Caki2 (cell line): ENCODE data around the gene KIF3A. TPM values are rescaled to one million over a fixed set of nuclear protein-coding genes. Genes with fewer than 3 reads are reported as not detected.

Experiments
- DNase-seq: peaks from one replicate; pipeline ENCODE4 v3.0.0-alpha.2; 2015; ENCODE audit warnings: low read depth
- in situ Hi-C: cut with HindIII; loops from 2 replicates; pipeline ENCODE4 v1.10.0; 2016; ENCODE audit warnings: low sequenced_read_pairs, low pct_unique_long_range_greater_than_20kb, mixed read lengths
- total RNA-seq: library from RNA; depleted of rRNA; stranded (reverse); fragments of >200 nt; shearing (Covaris generic); gene quantifications from 2 replicates; pipeline ENCODE4 v1.2.3, GENCODE V29; 2014; ENCODE audit warnings: low replicate concordance; rRNA removed

KIF3A gene
- total RNA-seq, 1 experiment from 2014 or later: 2.1 TPM

GRCh38 chr5:132659598-132660493, 77.5 kb downstream of the KIF3A start:
- in situ Hi-C loops: no loop called here
- DNase-seq: no peak

- in situ Hi-C loops: no loop called here
- DNase-seq: no peak
Observed at GRCh38 chr5:132658381-132659302, 78.7 kb downstream of the KIF3A start.

- no peak for DNase-seq
- in situ Hi-C loops: no loop called here
Observed at GRCh38 chr5:132657676-132658380, 79.5 kb downstream of the KIF3A start, which contains the start of gene IL13. IL13 (plus strand) TSS chr5:132658173; CDS start chr5:132658187, 14 bp downstream.

GRCh38 chr5:132656774-132657355, 80.5 kb downstream of the KIF3A start:
- no peak for DNase-seq
- in situ Hi-C loops: no loop called here

GRCh38 chr5:132655821-132656773, 81.2 kb downstream of the KIF3A start:
- in situ Hi-C loops: no loop called here
- no peak for DNase-seq

- no peak for DNase-seq
- in situ Hi-C loops: no loop called here
Observed at GRCh38 chr5:132653716-132654115, 83.6 kb downstream of the KIF3A start.

DNA sequence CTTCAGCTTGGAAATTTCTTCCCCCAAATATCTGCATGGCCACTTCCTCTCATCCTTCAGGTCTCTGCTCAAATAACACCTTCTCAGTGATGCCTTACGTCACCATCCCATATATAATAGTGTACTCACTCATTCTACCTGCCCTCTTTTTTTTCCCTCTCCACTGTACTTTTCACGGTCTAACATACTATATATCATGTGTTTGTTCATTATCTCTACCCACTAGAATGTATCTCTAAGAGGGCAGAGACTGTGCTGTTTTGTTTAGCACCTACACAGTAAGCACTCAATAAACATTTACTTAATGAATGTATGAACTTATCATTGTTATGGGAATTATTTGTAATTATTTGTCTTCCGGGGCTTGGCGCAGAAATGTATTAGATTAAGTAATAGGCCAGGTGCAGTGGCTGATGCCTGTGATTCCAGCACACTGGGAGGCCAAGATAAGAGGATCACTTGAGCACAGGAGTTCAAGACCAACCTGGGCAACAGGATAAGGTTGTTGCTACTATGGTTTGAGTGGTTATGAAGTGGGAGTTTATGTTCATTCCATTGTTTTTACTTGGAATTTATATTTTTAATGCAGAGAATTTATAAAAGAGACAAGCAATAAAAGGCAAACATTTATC, 85.4 kb downstream of the KIF3A start:
- in situ Hi-C loops: no loop called here
- DNase-seq: no peak

- no peak for DNase-seq
- in situ Hi-C loops: no loop called here
Observed at GRCh38 chr5:132648355-132648754, 89.0 kb downstream of the KIF3A start.

GRCh38 chr5:132647473-132647872, 89.9 kb downstream of the KIF3A start:
- no peak for DNase-seq
- in situ Hi-C loops: no loop called here

GRCh38 chr5:132646583-132647266, 90.6 kb downstream of the KIF3A start:
- no peak for DNase-seq

DNA sequence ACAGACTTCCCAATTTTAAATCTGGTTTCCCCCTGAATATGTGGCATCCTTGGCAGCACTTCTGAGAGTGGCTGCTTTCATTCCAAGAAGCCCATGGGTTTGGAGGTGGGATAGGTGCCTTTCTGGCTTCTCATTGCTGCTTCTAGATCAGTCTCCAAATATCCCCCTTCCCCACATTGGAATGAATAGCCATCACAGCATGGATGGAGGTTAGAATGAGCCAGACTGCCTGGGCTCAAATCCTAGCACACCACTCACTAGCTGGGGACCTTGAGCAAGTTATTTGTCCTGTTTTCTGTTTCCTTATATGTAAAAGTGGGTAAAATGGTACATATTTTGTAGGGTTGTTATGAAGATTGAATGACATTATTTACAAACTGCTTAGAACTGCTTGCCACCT, 93.2 kb downstream of the KIF3A start:
- in situ Hi-C loops: no loop called here
- no peak for DNase-seq

More at GRCh38 chr5:132646583-132647266, 90.6 kb downstream of the KIF3A start:
- in situ Hi-C loops: no loop called here

Other genes with a start within 250 kb of the KIF3A start
- 12.2 and 19.7 TPM in 2 replicates for gene IRF1, start 246.8 kb downstream of the KIF3A start, total RNA-seq
- not detected in 2 replicates for gene IL5, start 194.0 kb downstream of the KIF3A start, total RNA-seq
- 14.9 and 19.6 TPM in 2 replicates for gene RAD50, start 180.6 kb downstream of the KIF3A start, total RNA-seq
- gene IL13, start 79.4 kb downstream of the KIF3A start, total RNA-seq: not detected in 2 replicates
- not detected in 2 replicates for gene IL4, start 63.6 kb downstream of the KIF3A start, total RNA-seq
- not detected in 2 replicates for gene CCNI2, start 9.9 kb upstream of the KIF3A start, total RNA-seq
- 23.7 and 24.5 TPM in 2 replicates for gene SEPTIN8, start 39.7 kb upstream of the KIF3A start, total RNA-seq
- not detected in 2 replicates for gene SOWAHA, start 75.8 kb upstream of the KIF3A start, total RNA-seq
- 8.7 and 11.6 TPM in 2 replicates for gene SHROOM1, start 93.1 kb upstream of the KIF3A start, total RNA-seq
- gene GDF9, start 128.9 kb upstream of the KIF3A start, total RNA-seq: 0.30 TPM in 1 of 2 replicates, not detected in the other
- 254 and 303 TPM in 2 replicates for gene UQCRQ, start 129.1 kb upstream of the KIF3A start, total RNA-seq
- gene LEAP2, start 136.1 kb upstream of the KIF3A start, total RNA-seq: not detected in 2 replicates
- 11.5 and 12.7 TPM in 2 replicates for gene AFF4, start 226.1 kb upstream of the KIF3A start, total RNA-seq